ENCODE measurements around the gene HSFX3. TPM values are rescaled to one million over a fixed set of nuclear protein-coding genes. Genes with fewer than 3 reads are reported as not detected.
"Not testable (repeated sequence)": the region's sequence is repeated elsewhere in the genome, so short reads cannot be mapped to it uniquely, and the experiment has no call there.

The HSFX3 gene
- total RNA-seq (2014; rRNA removed; shearing (Covaris generic)) = not detected in 2 replicates

GRCh38 chrX:149549701-149550100, at the start of gene HSFX3:
HSFX3 (minus strand) TSS chrX:149549924; CDS start chrX:149549852, 72 bp downstream.
- DNase-seq (ENCODE audit: low spot score) = not testable (repeated sequence)

GRCh38 chrX:149598603-149599002, 48.9 kb upstream of the HSFX3 start:
- not testable (repeated sequence) for DNase-seq (ENCODE audit: low spot score)

DNA sequence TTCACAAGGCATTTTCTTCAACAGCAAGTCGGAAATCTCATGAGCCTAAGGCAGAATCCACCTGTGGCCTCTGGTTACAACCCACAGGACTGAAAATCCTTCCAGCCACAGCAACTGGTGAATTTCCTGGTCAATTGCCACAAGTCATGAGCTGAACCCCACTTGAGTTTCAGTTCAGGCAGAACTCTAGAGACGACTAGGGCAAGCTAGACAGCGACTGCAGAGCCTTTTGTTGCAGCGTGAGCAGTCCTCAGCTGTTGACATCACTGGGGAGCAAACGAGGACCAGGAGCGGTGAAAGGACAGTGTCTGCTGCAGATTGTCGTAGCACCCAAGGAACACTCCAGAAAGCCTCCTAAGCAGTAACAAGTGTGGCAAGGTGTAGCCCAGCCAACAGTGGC, 46.2 kb upstream of the HSFX3 start:
- not testable (repeated sequence) for DNase-seq (ENCODE audit: low spot score)

DNA sequence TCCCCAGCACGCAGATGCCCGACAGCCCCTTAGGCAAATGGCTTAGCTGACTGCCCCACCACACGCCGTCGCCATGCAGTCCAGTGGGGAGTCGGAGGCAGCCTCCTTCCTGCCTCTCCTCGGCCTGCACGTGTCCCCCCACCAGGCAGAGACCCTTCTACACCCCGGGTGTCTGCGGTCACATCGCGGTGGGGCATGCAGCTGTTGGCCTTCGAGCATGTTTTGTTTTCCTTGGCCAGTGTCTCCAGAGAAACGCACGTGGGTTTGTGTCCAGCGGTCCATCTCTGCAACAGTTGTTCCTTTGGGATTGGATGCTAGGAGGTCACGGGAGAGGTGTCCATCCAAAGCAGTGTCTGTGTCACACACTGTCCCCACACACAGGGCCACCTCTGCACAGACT, 45.5 kb upstream of the HSFX3 start, which contains the start of gene HSFX2:
TSS of gene HSFX2 (minus strand) at position 101 of the 400 bp plus-strand sequence. CDS start 614 bp downstream, outside the sequence.
- DNase-seq (ENCODE audit: low spot score) = not testable (repeated sequence)

- DNase-seq (ENCODE audit: low spot score) = not testable (repeated sequence)
Observed at GRCh38 chrX:149590993-149591392, 41.3 kb upstream of the HSFX3 start.

GRCh38 chrX:149587359-149587758, 37.6 kb upstream of the HSFX3 start, which contains the start of gene MAGEA9B:
MAGEA9B (minus strand) TSS chrX:149587459; CDS start chrX:149583179, 4,280 bp downstream.
- not testable (repeated sequence) for DNase-seq (ENCODE audit: low spot score)

GRCh38 chrX:149585631-149586030, 35.9 kb upstream of the HSFX3 start:
- not testable (repeated sequence) for DNase-seq (ENCODE audit: low spot score)

DNA sequence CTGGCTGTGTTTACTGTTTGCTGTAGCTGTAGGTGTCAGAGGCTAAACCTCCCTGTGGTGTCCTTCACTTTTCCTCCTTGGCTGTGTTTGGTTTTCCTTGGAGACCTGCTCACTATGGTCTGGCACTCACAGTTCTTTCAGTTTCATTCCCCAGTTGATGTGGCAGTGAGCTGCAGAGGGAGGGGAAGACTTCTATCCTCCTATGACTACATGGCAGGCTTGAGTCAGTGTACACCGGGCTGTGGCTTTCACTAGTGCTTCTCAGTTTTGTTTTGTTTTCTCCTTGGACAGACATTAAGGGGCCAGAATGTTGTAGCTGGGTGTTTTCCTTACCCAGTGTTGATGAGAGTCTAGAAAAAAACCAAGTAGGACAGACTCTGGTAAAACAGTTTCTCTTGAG, 23.7 kb upstream of the HSFX3 start:
- not testable (repeated sequence) for DNase-seq (ENCODE audit: low spot score)

- no peak for DNase-seq (ENCODE audit: low spot score)
Observed at GRCh38 chrX:149572743-149573142, 23.0 kb upstream of the HSFX3 start.

DNA sequence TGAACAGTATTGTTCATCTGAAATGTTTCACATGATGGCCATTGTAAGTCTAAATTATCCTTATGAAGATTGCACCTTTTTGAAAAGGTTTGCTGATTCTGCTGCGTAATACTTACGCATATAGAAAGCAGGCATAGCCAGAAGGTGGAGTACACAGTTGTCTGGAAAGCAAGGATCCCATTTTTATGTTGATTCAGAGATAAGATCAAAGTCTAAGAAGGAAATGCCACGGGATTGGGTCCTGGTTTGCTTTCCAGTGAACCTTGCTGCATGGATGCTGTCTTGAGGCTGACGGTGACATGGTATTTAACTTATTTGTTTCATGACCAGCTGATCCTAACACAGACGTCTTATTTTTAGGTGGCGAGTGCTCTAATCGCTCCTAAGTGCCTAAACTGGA, 22.0 kb upstream of the HSFX3 start:
- no peak for DNase-seq (ENCODE audit: low spot score)

DNA sequence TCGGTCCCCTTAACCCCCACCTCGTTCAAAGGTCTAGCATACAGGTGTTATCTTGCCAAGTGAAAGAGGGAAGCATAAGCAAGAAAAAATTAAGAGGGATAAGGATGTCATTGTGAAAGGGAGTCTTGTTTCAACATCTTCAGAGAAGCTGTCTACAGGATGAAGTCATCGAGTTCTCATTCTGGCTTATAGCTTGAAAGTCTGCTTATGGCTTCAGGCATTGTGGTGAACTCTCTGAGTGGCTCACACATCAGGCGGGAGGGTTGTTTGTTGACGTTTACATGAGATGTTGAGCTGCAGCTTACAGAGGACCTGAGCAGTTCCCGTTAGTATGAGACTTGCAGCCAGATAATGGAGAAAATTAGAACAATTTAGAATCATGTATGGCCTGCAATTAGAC, 20.9 kb upstream of the HSFX3 start:
- DNase-seq (ENCODE audit: low spot score) = no peak

GRCh38 chrX:149569770-149570169, 20.0 kb upstream of the HSFX3 start:
- DNase-seq (ENCODE audit: low spot score) = no peak

GRCh38 chrX:149568701-149569296, 19.1 kb upstream of the HSFX3 start:
- DNase-seq (ENCODE audit: low spot score) = no peak

DNA sequence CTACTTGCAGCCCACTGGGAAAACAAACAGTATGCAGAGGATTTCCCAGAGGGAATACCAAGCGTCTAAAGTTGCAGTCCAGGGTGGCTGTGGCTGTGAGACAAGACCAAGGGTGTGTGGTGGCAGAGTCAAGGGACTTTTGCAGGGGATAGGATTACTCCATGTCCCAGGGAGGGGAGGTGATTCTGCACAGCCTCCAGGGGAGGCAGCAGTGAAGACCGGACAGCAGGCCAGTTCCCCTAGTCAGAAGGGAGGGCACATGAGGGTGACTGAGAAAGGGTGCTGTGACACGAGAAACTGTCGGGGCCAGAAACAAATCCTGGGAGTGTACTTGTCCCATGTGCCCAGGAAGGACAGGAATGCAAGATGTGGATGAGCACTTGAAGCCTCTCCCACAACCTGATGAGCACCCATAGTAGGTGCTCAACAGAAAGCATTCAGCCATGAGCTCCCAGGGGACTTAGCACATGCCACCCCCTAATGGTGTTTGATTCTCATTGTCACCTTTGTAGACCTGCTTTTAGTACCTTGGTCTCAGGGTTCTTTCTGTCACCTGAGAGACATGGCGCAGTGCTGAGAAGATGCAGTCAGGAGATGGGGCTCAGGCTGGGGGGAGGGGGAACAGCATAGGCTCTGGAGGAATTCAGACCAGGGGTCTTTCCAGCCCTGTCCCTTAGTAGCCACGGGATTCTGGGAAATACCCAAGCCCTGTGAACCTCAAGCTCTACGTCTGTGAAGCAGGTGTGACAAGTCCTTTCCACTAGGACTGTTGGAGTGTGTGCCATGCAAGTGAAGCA, 18.1 kb upstream of the HSFX3 start:
- no peak for DNase-seq (ENCODE audit: low spot score)

GRCh38 chrX:149563359-149563758, 13.6 kb upstream of the HSFX3 start:
- DNase-seq (ENCODE audit: low spot score) = no peak

DNA sequence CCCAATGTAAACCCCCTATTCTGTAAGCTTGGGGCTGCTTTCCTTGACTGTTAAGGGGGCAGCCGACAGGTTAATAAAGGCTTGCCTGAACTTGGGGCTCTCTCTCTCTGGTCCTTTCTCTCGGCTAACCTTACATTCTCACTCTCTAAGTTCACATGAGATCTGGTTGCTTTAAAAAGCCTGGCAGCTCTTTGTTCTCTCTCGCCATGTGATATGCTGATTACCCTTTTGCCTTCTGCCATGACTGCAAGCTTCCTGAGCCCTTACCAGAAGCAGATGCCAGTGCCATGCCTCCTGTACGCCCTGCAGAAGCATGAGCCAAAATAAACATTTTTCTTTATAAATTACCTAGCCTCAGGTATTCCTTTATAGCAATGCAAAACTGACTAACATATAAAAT, 5.5 kb upstream of the HSFX3 start:
- not testable (repeated sequence) for DNase-seq (ENCODE audit: low spot score)

GRCh38 chrX:149551939-149552248, 2.2 kb upstream of the HSFX3 start:
- not testable (repeated sequence) for DNase-seq (ENCODE audit: low spot score)

DNA sequence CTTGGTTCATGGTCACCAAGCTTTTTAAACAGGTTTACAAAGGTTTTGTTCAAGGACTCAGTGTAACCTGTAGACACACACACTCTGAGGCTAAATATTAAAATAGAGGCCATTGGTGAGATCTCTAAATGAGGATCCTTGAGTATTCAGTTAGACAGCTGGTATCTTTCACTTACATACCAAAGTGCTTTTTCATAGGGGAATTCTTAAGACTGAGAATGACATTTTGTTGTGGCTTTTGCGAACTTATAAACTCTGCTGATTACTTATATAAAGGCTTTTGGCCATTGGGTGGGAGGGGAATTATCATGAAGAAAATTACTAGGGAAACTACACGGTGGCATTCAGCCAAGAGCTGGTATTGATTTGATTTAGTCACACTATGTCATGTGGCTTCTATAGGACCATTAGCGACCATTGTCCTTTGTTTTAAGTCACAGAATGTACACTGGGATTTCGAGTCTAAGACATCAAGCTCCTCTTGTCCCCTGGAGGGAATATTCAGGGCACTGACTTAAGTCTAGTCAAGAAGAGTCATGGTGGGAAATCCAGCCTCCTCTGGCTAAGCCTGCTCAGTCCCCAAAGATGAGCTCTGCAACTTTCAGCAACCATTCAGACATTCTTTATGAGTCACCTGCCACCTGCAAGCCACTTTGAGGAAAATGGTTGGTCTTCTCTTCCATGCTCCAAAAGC, 1.7 kb upstream of the HSFX3 start:
- not testable (repeated sequence) for DNase-seq (ENCODE audit: low spot score)

GRCh38 chrX:149550454-149550853, 730 bp upstream of the HSFX3 start:
- DNase-seq (ENCODE audit: low spot score) = not testable (repeated sequence)

- not testable (repeated sequence) for DNase-seq (ENCODE audit: low spot score)
Observed at GRCh38 chrX:149547782-149548181, 1.9 kb downstream of the HSFX3 start.

DNA sequence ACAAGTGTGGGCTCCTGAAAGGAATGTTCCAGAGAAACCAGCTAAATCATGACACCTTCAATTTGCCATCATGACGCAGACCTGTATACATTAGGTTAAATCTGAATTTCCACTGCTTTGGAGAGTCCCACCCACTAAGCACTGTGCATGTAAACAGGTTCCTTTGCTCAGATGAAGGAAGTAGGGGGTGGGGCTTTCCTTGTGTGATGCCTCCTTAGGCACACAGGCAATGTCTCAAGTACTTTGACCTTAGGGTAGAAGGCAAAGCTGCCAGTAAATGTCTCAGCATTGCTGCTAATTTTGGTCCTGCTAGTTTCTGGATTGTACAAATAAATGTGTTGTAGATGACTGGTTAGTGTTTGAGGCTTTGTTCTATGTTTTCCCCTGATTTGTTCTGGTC, 2.8 kb downstream of the HSFX3 start:
- not testable (repeated sequence) for DNase-seq (ENCODE audit: low spot score)
